ENCODE results near the gene IQGAP2. TPM values are rescaled to one million over a fixed set of nuclear protein-coding genes. Genes with fewer than 3 reads are reported as not detected.
"Not testable (repeated sequence)": the region's sequence is repeated elsewhere in the genome, so short reads cannot be mapped to it uniquely, and the experiment has no call there.

Gene IQGAP2
- polyA plus RNA-seq, 10 donors: 9.9 to 28.4 (median 14.7) TPM

DNA sequence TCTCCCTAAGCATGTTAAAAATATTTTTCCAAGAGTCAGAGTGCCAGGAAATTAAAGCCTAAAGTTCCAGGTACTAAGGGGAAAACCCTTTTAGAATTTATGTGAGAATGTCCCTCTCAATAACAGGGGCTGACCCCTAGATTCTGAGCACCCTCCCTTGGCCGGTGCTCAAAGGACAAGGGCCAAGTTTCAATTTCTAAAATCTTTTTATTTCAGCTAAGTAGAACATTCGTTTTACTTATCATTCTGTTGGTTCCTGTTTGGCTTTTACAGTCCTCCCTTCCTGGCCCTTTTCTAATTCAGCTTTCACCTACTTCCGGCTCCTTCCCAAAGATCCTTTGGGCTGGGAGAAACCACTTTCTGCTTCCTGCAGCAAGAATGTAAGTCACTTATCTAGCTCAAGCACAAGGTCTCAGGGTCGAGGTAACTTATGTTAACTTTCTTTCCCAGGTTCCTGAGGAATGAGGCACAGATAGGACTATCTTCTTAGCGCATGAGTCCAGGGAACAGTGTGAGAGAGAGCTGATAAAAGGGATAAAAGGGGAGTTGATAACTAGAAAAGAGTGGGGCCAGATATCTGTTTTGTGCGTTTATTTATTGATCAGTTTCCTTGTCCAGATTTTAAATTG lies 254.7 kb downstream of the IQGAP2 start:
- no peak for DNase-seq

DNA sequence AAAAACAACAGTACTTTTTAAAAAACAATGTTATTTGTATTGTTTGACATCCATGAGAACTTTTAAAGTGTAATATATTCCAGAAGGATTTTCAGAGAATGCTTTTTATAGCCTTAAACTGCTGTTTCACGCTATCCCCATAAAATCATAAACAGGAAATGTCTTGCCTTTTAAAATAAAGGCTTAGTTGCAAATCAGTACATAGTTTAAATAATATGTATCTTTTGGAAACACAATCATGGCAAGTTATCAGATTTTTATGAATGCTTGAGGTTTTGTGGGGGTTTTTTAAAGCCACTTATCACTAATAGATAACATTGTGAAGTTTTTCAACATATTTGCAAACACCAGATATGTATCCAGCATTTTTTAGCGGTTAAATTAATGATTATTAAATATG lies 257.3 kb downstream of the IQGAP2 start:
- no peak for DNase-seq

DNA sequence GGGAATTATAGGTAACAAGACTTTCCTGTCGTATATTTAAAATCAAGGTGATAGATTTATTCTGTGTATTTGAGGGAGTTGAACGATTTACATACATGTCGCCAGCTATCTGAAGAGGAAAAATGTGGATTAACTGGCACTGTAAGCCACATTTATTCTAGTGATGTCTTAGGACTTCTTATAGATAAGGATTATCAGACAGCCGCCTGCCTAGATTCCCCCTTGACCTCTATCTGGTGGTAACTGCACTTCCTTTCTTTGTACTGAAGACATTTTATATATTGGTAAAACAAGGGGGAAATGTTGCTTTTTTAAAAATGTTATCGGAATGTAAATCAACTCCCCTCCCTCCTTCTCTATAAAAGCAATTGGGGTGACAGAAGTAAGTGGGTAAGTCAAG lies 259.4 kb downstream of the IQGAP2 start:
- DNase-seq: no peak

DNA sequence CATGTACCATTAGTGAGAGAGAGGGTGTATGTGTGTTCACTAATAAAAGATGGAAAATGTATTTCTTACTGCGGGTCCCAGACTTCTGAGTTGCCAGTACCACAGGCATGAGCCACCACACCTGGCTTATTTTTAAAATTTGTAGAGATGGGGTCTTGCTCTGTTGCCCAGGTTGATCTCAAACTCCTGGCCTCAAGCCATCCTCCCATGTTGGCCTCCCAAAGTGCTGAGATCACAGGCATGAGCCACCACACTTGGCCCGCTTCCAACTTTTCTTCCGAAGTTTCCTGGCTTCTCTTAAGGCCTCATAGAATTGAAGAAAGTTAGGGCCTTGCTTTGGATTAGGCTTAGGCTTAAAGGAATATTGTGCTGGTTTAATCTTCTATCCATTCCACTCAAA lies 260.5 kb downstream of the IQGAP2 start:
- DNase-seq: no peak

DNA sequence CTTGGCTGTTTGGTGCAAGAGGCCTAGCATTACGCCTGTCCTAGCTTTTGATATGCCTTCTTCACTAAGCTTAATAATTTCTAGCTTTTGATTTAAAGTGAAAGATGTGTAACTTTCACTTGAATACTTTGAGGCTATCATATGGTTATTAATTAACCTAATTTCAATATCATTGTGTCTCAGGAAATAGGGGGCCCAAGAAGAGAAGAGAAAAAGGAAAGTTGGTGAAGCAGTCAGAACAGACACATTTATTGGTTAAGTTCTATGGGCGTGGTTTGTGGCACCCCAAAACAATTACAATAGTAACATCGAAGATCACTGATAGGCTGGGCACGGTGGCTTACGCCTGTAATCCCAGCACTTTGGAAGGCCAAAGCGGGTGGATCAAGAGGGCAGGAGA lies 261.0 kb downstream of the IQGAP2 start:
- DNase-seq: no peak

DNA sequence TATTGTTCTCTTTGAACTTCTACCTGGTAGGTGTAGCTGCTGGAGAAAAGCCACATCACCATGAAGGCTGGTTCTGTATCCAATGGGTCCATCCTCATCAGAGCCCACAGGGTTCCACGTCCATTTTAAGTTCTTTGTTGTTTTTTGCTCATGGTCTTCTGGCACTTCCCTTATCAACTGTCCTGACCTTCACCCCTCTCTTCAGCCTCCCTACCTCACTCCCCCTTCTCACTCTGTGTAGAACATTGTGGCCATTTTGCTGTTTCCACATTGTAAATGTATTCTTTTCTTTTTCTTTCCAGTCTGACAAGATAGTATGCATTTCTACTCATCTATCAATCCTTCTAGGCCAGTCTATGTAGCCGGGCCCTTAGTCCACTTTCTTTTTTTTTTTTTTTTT lies 264.4 kb downstream of the IQGAP2 start:
- no peak for DNase-seq

DNA sequence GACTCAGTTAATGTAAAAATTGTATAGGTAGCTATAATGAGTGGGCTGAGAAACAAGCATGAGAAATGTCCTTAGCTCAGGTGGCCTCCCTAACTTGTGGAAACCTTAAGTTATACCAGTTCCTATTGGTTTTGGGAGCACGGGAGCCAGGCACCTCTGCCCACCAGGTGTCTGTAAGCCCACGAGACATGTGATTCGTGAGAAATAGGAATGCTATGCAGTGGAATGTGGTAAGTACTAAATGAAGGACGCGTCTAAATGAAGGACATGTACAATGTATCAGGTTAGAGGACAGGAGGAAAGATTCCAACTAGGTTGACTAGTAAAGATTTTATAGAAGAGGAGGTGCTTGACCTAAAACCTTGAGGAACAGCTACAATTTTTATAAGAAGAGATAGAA lies 266.2 kb downstream of the IQGAP2 start:
- no peak for DNase-seq

DNA sequence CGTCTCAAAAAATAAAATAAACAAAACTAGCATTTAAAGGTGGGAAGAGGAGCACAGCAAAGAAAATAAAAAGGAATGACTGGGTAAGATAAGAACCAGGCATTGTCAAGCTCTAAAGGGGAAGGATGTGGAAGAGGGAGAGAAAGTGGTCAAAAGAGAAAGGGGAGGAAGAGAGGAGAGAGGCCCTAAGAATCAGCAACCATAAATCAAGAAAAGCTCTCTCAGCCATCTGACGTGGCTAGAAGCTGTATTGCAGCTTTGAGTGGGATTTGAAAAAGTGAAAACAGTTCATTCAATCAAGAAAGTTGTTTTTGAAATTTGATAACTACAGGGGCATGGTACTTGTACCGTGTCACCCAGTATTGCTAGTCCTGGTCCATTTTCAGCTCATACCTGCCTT lies 267.4 kb downstream of the IQGAP2 start:
- DNase-seq: no peak

DNA sequence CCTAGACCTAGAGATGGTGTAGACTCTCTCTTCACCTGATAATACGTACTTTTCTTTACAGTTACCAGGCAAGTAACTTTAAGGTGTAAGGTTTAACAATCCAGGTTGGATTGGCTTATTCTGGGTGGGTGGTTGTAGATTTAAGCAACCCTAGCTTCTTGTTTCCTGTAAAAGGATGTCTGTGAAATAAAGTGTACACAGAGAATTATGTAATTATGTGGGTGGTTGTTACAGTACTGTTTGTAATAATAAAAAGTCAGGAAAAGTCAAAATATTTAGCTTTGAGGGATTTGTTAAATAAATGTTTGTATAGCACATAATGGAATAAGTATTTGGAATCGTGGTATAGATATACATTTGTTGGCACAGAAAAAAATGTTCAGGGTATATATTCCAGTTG lies 269.2 kb downstream of the IQGAP2 start:
- no peak for DNase-seq

DNA sequence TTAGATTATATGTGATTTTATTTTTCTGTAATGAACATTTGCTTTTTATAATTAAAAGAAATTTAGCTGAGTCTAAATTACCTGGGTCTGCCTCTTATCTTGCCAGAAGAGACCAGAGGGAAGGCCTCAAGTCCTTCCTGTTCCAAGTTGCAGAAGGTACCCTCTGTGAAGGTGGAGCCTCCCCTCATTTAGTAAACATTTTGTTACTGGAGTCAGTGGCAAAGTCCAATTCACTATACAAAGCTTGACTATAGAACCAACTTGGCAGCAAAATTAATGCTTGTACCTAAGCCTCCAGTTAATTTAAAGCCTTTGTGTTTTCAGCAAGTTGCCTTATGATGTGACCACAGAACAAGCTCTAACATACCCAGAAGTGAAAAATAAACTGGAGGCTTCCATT lies 270.0 kb downstream of the IQGAP2 start:
- DNase-seq: no peak

DNA sequence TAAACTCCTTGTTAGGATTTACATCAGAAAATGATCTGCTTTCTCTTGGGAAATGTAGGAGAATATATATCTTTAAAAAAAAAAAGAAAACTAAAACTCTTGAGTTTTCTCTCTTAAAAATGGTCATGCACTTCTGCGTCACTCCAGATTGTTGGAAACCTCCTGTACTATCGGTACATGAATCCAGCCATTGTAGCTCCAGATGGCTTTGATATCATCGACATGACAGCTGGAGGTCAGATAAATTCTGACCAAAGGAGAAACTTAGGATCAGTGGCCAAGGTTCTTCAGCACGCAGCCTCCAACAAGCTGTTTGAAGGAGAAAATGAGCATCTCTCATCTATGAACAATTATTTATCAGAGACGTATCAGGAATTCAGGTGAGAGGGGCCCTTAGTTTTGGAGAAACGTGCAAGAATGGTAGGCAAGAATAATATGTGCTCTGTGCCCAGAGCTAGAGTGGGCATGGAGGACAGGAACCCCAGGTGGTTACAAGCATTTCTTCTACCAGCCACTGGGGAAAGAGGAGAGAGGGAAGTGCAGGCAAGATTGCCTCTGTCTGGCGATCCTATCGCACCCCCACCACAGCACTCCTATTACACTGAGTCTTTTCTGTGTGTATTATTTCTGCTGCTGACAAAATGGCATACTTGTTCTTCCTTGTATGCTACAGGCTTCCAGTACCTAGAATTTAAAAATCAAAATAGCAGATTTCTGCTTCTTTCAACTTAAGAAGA lies 271.4 kb downstream of the IQGAP2 start:
- DNase-seq: no peak

DNA sequence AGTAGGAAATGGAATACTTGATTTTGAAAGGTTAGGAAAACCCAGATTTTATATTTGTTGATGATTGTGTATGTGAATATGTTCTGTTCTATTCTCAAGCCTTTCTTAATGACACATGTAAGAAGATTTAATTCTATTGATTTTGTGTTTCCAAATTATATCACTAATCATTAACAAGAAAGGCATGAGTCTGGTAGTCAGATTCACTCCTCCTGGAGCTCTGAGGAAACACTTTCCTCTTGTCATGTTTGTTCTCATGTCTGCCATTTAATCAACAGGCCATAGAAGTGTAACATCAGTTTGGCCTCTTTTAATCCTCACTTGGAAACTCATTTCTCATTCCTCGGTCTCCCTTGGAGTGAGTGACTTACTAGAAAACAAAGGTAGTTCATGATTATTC lies 272.3 kb downstream of the IQGAP2 start:
- DNase-seq: no peak

DNA sequence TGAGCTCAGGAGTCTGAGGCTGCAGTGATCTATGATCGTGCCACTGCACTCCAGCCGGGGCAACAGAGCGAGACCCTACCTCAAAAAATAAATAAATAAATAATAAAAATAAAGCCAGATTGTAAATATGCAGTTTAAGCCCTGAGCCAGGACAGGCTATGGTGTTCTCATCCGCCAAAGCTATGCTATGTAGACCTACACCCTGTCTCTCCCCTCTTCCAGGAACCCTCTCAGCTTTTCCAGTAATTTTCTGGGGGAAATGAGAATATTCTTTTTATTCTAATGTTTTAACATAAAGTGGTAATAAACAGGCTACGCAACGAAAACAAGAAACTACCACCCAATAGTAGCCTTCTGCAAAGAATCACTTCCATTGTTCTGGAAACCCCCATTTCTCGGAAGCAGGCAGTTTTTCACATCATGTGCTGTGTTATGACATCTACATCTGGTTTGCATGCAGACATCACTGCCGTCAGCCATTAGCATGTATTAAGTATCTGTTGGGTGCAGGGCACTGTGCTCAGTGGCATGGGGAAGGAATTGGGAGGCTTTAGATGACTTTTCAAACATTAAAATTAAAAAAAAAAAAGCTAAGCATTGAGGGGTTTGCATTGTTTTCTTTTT lies 274.9 kb downstream of the IQGAP2 start:
- no peak for DNase-seq

DNA sequence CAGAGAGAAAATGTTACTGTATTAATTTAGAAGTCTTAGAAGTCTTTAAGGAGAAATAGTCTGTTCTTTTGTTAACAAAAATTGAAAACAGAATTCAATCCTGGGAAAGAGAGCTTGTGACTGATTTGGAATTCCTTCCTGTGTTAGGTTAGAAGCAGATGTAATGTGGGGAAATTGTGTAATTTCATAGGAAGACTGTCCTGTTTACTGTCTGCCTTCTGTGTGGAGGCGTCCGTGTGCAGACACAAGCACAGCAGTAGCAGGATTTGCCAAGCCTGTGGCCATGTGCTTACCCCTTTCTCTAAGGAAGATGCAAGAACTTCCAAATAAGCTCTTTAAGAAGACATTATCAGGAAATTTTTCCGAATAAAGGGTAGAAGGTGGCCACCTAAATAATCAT lies 276.1 kb downstream of the IQGAP2 start:
- peak in 2 of 3 donors; percentile 7 to 32 for DNase-seq

DNA sequence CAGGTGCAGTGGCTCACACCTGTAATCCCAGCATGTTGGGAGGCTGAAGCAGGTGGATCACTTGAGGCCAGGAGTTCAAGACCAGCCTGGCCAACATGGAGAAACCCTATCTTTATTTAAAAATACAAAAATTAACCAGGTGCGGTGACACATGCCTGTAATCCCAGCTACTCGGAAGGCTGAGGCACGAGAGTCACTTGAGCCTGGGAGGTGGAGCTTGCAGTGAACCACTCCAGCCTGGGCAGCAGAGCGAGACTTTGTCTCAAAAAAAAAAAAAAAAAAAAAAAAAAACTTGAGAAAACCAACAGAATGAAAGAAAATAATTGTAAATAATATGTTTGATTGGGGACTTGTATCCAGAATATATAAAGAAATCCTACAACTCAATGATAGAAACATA lies 277.7 kb downstream of the IQGAP2 start:
- not testable (repeated sequence) for DNase-seq

DNA sequence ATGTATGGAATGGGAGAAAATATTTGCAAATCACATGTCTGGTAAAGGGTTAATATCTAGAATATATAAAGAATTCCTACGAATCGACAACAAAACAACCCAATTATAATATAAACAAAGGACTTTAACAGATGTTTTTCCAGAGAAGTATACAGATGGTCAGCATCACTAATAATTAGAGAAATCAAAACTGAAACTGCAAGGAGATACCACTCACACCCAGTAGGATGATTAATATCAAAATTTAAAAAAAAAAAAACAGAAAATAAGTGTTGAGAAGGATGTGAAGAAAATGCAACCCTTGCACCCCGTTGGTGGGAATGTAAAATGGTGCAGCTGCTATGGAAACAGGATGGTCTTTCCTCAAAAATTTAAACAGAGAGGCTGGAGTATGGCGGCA lies 278.2 kb downstream of the IQGAP2 start:
- no peak for DNase-seq

DNA sequence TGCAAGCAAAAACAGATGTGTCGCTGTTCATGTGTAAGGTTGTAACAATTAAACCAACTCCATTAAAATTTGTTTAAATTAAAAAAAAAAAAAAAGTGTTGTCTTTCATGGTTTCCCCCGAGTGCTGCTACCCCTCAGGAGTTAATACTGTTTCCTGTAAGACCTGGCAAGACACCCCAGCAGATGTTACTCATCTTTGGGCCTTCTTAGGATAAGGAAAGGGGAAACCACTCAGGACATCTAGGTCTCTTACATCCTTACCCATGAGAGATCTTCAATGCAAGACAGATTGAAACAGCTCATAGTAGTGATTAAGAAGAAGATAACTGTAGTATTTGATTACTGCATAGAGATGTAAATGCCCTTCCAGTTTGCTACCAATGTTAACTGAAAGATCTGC lies 279.3 kb downstream of the IQGAP2 start:
- DNase-seq: peak in 2 of 3 donors; percentile 11 to 37

DNA sequence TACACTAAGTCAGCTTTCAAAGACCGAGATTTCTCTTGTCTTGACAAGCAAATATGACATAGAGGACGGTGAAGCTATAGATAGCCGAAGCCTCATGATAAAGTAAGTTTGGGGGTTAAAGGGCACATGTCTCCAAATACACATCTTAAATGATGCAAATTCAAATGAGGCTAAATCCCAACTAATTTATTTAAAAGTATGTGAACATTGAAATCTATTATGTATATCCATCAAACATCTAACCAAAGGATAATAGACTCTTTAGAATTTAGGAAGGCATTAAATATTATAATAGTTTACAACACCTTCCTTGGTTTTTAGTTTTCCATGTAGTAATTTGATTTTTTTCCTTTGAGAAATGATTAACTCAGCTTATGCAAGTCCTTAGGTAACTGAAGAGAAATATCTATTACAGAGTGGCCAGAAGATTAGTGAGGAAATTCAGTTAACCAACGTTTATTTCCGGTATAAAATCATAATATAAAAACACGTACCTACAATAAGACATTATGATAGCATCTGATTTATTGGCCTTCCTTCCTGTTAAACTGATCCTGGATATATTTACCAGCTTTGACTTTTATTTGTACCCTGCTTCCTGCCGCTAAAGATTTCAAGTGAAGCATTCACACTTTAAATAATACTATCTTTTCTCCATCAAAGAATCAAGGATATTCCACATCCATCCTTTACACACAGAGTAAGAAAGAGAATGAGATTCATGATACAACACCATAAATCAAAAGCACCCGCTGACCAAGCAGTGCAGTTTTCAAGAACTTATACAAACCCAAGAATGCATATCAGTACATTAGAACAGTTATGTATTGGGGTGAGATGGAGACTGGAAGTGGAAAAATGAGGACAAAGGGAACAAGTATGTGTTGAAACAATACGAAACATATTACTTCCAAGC lies 281.0 kb downstream of the IQGAP2 start:
- DNase-seq: no peak

DNA sequence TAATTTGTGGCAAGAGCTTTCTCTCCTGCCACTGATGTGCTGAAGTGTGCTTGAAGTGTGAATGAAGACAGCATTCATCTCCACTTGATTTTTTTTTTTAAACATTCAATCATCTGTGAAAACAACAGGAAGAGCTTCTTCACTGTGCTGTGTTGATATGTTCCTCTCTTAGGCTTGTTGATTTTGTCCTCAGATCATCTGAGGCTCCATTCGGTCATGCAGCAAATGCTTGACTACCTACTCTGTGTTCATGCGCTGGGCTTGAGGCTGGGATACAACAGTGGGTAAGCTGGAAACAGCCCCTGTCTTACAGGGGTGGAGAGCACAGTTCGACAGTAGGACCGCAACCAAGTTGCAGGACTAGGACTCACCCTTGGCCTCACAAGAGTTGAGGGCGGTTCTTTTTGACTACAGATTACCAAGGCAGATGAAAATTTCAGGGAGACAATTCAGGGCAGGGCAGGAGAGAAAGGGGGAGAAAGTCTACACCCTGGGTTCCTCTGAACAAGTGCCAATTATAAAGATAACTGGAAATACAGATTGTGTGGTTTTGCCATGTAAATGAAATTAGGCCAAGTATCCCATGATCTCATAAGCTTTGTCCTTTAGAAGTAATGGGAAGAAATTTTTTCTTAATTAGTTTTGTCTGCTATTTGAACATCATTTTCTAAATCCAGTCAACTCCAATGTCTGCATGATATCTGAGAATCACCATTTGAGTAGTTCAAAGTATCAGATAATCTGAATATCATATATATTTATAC lies 281.9 kb downstream of the IQGAP2 start:
- no peak for DNase-seq

DNA sequence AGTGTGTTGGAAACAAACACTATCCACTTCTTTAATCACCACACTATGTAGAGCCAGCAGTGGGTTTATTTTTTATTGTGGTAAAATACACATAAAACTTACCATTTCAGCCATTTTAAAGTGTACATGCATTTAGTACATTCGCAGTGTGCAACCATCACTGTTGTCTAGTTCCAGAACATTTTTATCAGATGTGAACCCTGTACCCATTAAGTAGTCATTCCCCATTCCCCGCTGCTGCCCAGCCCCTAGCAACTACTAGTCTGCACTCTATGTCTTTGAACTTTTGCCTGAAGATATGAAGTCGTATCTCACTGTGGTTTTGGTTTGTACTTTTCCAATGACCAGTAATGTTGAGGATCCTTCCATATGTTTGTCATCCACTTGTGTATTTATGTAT lies 282.6 kb downstream of the IQGAP2 start:
- no peak for DNase-seq

DNA sequence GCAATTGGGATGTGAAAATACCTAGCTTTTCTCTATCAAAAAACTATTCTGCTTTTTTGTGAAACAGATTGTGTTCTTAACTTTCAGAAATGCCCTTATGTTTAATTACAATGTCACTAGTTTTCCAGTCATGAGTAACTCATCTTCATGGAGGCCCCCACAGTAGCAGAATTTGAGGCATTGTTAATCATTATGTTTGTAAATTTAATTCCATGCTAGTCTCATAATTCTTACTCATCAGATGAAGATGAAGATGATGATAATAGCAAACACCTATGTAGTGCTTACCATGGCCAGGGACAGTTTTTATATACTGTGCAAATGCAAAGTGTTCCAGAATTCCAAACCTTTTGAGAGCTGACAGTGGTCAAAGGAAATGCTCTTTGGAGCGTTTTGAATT lies 285.1 kb downstream of the IQGAP2 start:
- DNase-seq: no peak

DNA sequence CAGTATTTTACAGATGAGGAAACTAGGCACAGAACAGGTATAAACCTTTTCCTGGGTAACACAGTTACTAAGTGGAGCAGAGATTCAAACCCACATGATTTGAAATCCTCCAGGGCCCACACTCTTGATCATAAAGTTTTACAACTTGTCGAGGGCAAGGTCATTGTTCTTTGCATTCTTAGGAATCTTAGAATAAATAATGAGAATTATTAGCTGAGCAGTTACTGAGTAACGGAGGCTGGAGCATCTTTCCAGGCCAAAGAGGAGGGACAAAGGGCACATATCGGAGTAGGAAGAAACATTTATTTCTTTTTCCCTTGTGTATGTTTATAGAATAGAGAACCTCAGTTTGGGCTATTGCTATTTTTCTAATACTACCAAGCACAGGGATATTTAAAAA lies 285.8 kb downstream of the IQGAP2 start:
- DNase-seq: no peak

Data from muscle of back (tissue), 11 donors.